ENCODE measurements around the gene ZNF292.

ZNF292 gene

DNA sequence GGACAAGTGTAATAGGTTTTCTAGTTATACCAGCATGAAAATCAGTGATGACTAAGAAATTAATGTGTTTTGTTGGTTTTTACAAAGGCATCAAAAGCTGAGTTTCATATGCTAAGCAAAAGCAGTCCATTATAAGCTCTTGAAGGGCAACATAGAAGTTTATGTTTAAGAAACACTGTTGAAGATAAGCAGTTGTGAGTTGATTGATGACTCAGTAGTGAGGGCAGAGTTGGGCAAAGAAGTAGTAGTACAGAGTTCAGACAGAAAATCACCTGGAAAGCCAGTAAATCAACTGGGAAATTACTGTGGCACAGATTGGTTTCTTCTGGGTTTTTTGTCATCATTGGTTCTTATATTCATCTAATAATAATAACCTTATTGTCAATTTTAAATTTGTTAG is 89.0 kb downstream of the ZNF292 start:
- DNase-seq (ENCODE audit: low read depth): no peak
- H3K4me3 ChIP-seq (ENCODE audit: low read depth, low read length): no peak overlapping the region
- TF ChIP-seq CTCF (IDR thresholded peaks at IDR 0.05; ENCODE audit: low read depth, low read length): no peak
- TF ChIP-seq MYC (IDR thresholded peaks at IDR 0.05; ENCODE audit: low read depth, low read length): no peak
- TF ChIP-seq POLR2A (IDR thresholded peaks at IDR 0.05; ENCODE audit: extremely low read depth, insufficient read length): no peak
- TF ChIP-seq, protein P1, sequence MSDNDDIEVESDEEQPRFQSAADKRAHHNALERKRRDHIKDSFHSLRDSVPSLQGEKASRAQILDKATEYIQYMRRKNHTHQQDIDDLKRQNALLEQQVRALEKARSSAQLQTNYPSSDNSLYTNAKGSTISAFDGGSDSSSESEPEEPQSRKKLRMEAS (IDR thresholded peaks at IDR 0.05; ENCODE audit: low read depth, low read length): no peak

- no peak for TF ChIP-seq MYC (IDR thresholded peaks at IDR 0.05; ENCODE audit: low read depth, low read length)
- TF ChIP-seq POLR2A (IDR thresholded peaks at IDR 0.05; ENCODE audit: extremely low read depth, insufficient read length): no peak
- TF ChIP-seq, protein P1 (IDR thresholded peaks at IDR 0.05; ENCODE audit: low read depth, low read length): no peak
- no peak for TF ChIP-seq CTCF (IDR thresholded peaks at IDR 0.05; ENCODE audit: low read depth, low read length)
- DNase-seq (ENCODE audit: low read depth): no peak
These were observed 94.7 kb downstream of the ZNF292 start for GRCh38 chr6:87250019-87250418.

DNA sequence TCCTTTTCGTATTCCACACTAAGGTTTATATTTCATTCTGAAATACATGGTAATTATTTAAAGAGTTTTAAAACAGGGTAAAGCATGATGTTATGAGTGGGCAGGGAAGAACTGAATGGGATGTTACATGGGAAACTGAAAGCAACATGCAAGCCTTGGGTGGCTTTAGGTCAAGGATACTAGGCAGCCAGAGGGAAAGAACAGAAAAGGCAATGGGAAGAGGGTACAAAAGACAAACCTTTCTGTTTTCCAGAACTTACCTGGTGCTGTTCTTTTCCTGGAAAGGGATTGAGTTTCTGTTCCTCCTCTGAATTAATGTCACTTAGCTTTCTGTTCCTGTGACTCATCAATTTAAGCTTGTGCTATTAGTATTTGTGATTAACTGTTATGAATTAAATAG is 95.9 kb downstream of the ZNF292 start:
- no peak overlapping the region for H3K4me3 ChIP-seq (ENCODE audit: low read depth, low read length)
- TF ChIP-seq POLR2A (IDR thresholded peaks at IDR 0.05; ENCODE audit: extremely low read depth, insufficient read length) (no peak), CTCF (IDR thresholded peaks at IDR 0.05; ENCODE audit: low read depth, low read length) (no peak), MYC (IDR thresholded peaks at IDR 0.05; ENCODE audit: low read depth, low read length) (no peak)
- TF ChIP-seq, protein P1 (IDR thresholded peaks at IDR 0.05; ENCODE audit: low read depth, low read length): no peak
- no peak for DNase-seq (ENCODE audit: low read depth)

More at GRCh38 chr6:87250019-87250418, 94.7 kb downstream of the ZNF292 start:
- no peak overlapping the region for H3K4me3 ChIP-seq (ENCODE audit: low read depth, low read length)

DNA sequence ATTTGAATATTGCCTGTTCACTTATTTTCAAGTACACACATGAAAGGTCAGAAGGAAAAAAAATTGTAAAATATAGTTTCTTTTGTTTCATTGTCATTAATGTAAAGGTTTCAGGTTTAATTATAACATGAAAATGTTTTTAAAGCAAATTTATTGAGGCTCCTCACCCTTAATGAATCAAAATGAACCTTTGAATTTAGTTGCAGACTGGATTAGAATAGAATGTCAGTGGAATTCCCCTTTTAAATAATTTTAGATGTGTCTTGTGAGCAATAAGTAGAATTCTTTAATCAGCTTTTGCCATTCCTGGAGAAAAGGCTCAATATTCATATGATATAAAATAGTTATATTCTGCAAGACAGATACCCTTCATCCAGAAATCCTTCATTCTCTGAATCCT is 96.4 kb downstream of the ZNF292 start:
- DNase-seq (ENCODE audit: low read depth): no peak
- H3K4me3 ChIP-seq (ENCODE audit: low read depth, low read length): no peak overlapping the region
- no peak for TF ChIP-seq CTCF (IDR thresholded peaks at IDR 0.05; ENCODE audit: low read depth, low read length)
- TF ChIP-seq, protein P1 (IDR thresholded peaks at IDR 0.05; ENCODE audit: low read depth, low read length): no peak

GRCh38 chr6:87257046-87257445 is 101.7 kb downstream of the ZNF292 start:
- no peak for TF ChIP-seq MYC (IDR thresholded peaks at IDR 0.05; ENCODE audit: low read depth, low read length)

GRCh38 chr6:87257565-87257964 is 102.2 kb downstream of the ZNF292 start:
- H3K4me3 ChIP-seq (ENCODE audit: low read depth, low read length): no peak overlapping the region
- TF ChIP-seq, protein P1 (IDR thresholded peaks at IDR 0.05; ENCODE audit: low read depth, low read length): no peak
- TF ChIP-seq POLR2A (IDR thresholded peaks at IDR 0.05; ENCODE audit: extremely low read depth, insufficient read length) (no peak), MYC (IDR thresholded peaks at IDR 0.05; ENCODE audit: low read depth, low read length) (no peak), CTCF (IDR thresholded peaks at IDR 0.05; ENCODE audit: low read depth, low read length) (no peak)
- no peak for DNase-seq (ENCODE audit: low read depth)

More at GRCh38 chr6:87257046-87257445, 101.7 kb downstream of the ZNF292 start:
- H3K4me3 ChIP-seq (ENCODE audit: low read depth, low read length): no peak overlapping the region
- DNase-seq (ENCODE audit: low read depth): no peak

Measured in NB4 (cell line).